GM12891 (cell line): ENCODE data around the gene PHAF1.

Source experiments
- PAX5 ChIP-seq: IDR thresholded peaks from 2 replicates; pipeline ENCODE4 v1.6.1; 2011; ENCODE audit warnings: low read length, moderate library complexity, mild to moderate bottlenecking; ENCODE audit not compliant: insufficient read depth, severe bottlenecking
- POLR2A ChIP-seq: IDR thresholded peaks from 2 replicates; pipeline ENCODE4 v1.6.1; 2011; ENCODE audit warnings: low read depth, low read length, control low read depth
- POLR2AphosphoS5 ChIP-seq: IDR thresholded peaks from 2 replicates; pipeline ENCODE4 v1.6.1; 2011; ENCODE audit warnings: low read depth, low read length, control low read depth
- POU2F2 ChIP-seq: IDR thresholded peaks from 2 replicates; pipeline ENCODE4 v1.6.1; 2011; ENCODE audit warnings: low read depth, mild to moderate bottlenecking, control low read depth, low read length, moderate library complexity
- TAF1 ChIP-seq: IDR thresholded peaks from 2 replicates; pipeline ENCODE4 v1.6.1; 2011; ENCODE audit warnings: low read depth, low read length, control low read depth

DNA sequence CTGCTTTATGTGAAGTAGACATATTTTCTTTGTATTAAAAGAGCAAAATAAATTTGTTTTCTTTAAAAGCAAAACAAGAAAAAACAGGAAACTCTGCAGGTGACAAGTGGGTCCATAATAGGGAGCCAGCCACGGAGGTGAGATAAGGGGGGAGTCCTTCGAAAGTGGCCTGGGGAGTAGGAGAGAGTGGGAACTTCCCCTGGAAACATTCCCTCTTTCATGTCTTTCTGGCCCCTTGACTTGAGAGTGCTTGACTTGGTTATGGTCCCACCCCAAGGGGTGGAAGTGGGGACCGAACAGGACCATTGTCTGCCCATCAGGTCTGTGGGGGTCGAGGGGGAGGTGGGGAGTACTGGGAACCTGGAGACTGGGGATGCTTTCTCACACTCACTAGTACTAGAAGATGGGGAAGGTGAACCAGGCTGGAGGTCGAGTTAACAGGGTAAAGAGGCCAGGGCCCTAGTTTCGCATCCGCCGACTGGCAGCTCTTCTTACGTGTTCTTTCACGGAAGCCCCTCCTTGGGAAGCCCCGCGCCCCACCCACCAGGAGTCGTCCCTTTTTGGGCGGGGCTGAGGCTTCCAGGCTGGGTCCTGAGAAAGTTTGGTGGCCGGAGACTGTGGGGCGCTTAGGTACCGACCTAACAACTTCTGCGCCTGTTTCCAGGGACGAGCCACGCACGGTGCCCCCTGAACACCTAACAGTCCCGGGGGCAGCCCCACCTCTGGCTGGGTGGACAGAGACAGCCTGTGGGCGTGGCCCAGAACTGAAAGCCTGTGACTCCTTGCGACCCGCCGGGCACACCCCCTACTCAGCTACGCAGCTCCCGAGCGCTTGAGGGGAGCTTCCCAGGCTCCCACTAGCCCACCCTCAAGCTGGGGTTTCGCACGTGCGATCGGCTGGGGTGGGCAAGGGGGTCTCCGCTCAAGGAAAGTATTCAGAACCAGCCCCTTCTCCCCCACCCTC is 49.2 kb downstream of the PHAF1 start:
- no peak for TF ChIP-seq POLR2A
- TF ChIP-seq POLR2AphosphoS5 = no peak
- TF ChIP-seq TAF1 = no peak
- TF ChIP-seq POU2F2 = no peak
- no peak for TF ChIP-seq PAX5
